NCI-H1417 treated with DMSO at 0.1 percent for 48 hours (cell line): Measurements from ENCODE around the gene CCDC40.

Source experiments
- DNase-seq: peaks from one replicate; lab custom pipeline; 2025; lab: John Stamatoyannopoulos, UW

Gene CCDC40

GRCh38 chr17:80114758-80115157 is 78.3 kb downstream of the CCDC40 start:
- DNase-seq: no peak

- no peak for DNase-seq
These were observed 78.7 kb downstream of the CCDC40 start for GRCh38 chr17:80115159-80115558.

GRCh38 chr17:80116276-80116920 is 80.0 kb downstream of the CCDC40 start:
- no peak for DNase-seq

- no peak for DNase-seq
These were observed 80.5 kb downstream of the CCDC40 start for GRCh38 chr17:80116921-80117380.

- no peak for DNase-seq
These were observed 81.3 kb downstream of the CCDC40 start for GRCh38 chr17:80117491-80118401.

- no peak for DNase-seq
These were observed 82.3 kb downstream of the CCDC40 start for GRCh38 chr17:80118601-80119270.

GRCh38 chr17:80119271-80119791 is 82.9 kb downstream of the CCDC40 start:
- no peak for DNase-seq

- DNase-seq: no peak
These were observed 83.4 kb downstream of the CCDC40 start for GRCh38 chr17:80119839-80120238.

- no peak for DNase-seq
These were observed 85.7 kb downstream of the CCDC40 start for GRCh38 chr17:80122026-80122575.

- DNase-seq: no peak
These were observed 86.6 kb downstream of the CCDC40 start for GRCh38 chr17:80122926-80123505.

GRCh38 chr17:80123791-80124190 is 87.3 kb downstream of the CCDC40 start:
- no peak for DNase-seq

GRCh38 chr17:80124351-80124981 is 88.0 kb downstream of the CCDC40 start:
- no peak for DNase-seq

- DNase-seq: no peak
These were observed 89.4 kb downstream of the CCDC40 start for GRCh38 chr17:80125656-80126448.

- no peak for DNase-seq
These were observed 89.9 kb downstream of the CCDC40 start for GRCh38 chr17:80126449-80126715.

GRCh38 chr17:80129006-80129565 is 92.6 kb downstream of the CCDC40 start:
- no peak for DNase-seq

- DNase-seq: no peak
These were observed 94.5 kb downstream of the CCDC40 start for GRCh38 chr17:80130992-80131391.

- DNase-seq: no peak
These were observed 96.6 kb downstream of the CCDC40 start for GRCh38 chr17:80132906-80133625.

GRCh38 chr17:80133626-80133970 is 97.2 kb downstream of the CCDC40 start:
- DNase-seq: no peak

- DNase-seq: no peak
These were observed 100.7 kb downstream of the CCDC40 start for GRCh38 chr17:80137131-80137530.
